ENCODE data around the gene MYO3B.
A peak's percentile ranks its signal among the peaks of the same experiment; 100 is the strongest.

MYO3B gene

DNA sequence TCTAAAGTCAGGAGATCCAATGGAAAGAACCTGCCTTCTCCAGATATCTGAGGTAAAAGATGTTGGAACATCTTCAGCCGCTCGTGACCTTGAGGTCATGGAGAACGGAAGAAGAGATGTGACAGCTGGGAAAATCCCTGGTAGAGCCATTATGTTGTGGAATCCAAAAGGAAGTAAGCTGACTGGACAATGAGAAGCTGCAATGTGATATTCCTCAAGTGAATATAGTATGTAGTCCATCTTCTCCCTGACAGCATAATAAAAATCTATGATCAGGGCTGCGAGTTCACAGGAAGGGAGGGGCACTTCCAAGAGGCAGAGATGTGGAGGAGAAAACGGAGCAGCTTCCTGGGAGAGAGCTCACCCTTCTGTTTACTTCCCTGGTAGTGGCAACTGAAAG lies 336.2 kb downstream of the MYO3B start:
- TF ChIP-seq, protein P1, sequence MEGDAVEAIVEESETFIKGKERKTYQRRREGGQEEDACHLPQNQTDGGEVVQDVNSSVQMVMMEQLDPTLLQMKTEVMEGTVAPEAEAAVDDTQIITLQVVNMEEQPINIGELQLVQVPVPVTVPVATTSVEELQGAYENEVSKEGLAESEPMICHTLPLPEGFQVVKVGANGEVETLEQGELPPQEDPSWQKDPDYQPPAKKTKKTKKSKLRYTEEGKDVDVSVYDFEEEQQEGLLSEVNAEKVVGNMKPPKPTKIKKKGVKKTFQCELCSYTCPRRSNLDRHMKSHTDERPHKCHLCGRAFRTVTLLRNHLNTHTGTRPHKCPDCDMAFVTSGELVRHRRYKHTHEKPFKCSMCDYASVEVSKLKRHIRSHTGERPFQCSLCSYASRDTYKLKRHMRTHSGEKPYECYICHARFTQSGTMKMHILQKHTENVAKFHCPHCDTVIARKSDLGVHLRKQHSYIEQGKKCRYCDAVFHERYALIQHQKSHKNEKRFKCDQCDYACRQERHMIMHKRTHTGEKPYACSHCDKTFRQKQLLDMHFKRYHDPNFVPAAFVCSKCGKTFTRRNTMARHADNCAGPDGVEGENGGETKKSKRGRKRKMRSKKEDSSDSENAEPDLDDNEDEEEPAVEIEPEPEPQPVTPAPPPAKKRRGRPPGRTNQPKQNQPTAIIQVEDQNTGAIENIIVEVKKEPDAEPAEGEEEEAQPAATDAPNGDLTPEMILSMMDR (IDR thresholded peaks at IDR 0.05; ENCODE audit: low read length, missing control alignments) = no peak

DNA sequence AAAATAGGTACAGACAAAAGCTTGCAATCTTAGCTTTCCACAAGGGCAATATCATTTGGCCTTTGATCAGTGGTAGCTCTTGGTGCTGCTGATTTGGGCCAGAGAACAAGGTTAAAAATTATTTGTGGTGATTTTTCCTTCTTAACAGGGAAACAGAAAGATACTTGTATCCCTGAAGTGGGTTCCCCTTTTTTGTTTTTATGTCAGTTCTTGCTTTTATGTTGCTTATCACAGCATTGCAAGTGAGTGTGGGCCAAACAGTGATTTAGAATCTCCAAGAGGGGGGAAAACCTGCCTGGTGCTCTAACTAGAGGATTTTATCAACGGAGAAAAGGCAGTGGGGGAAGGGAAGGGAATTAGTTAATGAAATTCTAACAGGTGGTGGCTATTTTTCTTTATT lies 339.6 kb downstream of the MYO3B start:
- TF ChIP-seq, protein P1 (IDR thresholded peaks at IDR 0.05; ENCODE audit: low read length, missing control alignments) = no peak
- no peak overlapping the region for H3K4me3 ChIP-seq (replicated peaks; ENCODE audit: low read depth, low read length)
- no peak for DNase-seq (ENCODE audit: low read depth)

More for the DNA sequence above, 336.2 kb downstream of the MYO3B start:
- H3K4me3 ChIP-seq (replicated peaks; ENCODE audit: low read depth, low read length) = no peak overlapping the region
- no peak for DNase-seq (ENCODE audit: low read depth)

DNA sequence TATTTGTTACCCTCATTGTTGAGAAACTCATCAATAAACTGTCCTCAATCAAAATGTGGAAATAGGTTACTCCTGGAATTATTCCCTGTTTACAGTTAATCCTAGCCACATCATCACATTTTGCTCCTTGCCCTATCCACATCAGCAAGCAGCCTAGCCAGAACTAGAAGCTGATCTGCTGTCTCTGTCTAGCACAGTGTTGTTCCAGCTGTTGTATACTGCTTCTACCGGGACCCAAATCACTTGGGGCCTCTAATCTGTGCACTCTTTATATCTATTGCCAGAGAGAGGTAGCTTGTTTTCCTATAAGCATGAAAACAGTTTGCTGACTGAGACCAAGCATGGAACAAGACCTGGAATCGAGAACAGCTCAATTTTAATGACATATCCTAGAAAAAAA lies 341.0 kb downstream of the MYO3B start:
- no peak overlapping the region for H3K4me3 ChIP-seq (replicated peaks; ENCODE audit: low read depth, low read length)
- DNase-seq (ENCODE audit: low read depth) = no peak
- TF ChIP-seq, protein P1 (IDR thresholded peaks at IDR 0.05; ENCODE audit: low read length, missing control alignments) = no peak

DNA sequence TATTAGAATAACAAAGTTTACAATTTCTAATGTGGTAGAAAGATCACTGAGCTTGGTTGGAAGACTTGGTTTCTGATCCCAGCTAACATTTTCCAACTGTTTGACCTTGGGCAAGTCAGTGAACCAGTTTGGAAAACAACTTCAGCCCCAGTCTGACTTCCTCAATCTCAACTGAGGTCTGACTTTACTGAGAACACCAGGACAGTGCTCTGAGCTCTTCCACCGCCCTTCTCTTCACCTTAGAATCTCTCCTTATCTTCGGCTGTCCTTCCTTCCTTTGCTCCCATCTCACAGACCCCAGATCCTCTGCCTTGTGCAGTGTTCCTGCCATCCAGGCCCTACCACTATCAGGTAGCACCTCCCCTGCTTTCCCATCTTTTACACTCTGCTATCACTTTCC lies 343.4 kb downstream of the MYO3B start:
- DNase-seq (ENCODE audit: low read depth) = no peak
- TF ChIP-seq, protein P1 (IDR thresholded peaks at IDR 0.05; ENCODE audit: low read length, missing control alignments) = no peak

DNA sequence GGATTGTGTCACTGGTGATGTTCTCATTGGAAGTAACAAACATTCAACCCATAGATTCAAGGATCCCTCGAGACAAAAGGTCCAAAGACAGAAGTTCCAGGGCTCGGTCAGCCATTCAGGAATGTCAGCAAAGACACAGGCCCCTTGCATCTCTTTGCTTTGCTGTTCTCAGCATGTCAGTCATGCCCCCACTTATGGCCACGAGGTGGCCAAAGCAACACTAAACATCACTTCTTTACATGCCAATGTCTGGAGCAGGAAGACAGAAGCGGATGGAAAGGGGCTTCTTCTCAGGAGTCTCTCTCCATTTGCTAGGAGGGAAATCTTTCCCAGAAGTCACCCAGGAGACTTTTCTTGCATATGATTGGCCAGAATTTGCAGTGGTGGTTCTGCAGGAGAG lies 345.6 kb downstream of the MYO3B start:
- DNase-seq (ENCODE audit: low read depth) = no peak
- TF ChIP-seq, protein P1 (IDR thresholded peaks at IDR 0.05; ENCODE audit: low read length, missing control alignments) = no peak
- H3K4me3 ChIP-seq (replicated peaks; ENCODE audit: low read depth, low read length) = no peak overlapping the region

More for the DNA sequence above, 343.4 kb downstream of the MYO3B start:
- no peak overlapping the region for H3K4me3 ChIP-seq (replicated peaks; ENCODE audit: low read depth, low read length)

DNA sequence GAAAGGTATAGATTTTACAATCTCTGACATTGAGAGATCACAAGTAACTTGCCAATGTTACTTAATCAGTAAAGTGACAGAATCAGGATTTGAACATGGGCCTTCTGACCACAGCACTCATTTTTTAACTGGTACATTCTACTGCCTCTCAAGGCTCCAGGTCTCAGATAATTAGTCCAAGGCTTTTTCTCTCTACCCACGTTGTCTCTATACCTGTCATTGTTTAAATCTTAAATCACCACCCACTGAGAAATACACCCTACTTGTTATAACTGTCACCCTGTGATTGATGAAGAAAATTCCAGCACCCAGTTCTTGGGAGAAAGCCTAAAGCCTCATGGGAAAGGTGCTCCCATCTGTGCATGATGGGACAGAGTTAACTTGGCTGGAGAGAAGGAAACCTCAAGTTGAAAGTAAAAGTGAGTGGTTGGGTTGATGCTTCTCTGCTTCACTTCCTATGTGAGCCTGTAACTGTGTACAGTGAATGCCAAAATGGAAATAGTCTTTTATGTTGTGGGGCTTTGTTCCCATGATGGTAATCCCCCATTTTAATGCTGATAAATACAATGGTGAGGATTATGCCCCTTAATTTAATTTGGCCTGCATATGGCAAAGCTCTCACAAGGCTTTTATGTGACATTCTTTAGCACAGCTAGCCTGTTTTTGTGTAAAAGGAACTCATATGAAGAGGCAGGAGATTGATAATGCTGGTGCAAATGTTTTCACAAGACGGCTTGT lies 347.1 kb downstream of the MYO3B start:
- TF ChIP-seq, protein P1 (IDR thresholded peaks at IDR 0.05; ENCODE audit: low read length, missing control alignments) = no peak
- no peak for DNase-seq (ENCODE audit: low read depth)
- no peak overlapping the region for H3K4me3 ChIP-seq (replicated peaks; ENCODE audit: low read depth, low read length)

DNA sequence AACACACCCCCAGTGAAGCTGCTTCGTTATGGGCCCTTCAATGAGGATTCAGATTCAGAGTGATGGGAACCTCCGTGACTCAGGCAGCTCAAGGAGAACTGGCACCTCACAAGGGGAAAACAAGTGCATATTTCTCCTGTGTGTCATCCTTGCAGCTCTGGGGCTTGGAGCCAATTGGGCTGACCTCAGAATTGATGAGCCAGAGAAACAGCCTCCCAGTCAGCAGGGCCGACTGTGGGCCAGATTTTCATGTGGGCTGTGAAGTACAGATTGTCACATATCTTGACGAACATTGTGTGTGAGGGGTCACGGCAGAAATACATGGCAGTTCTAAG lies 347.6 kb downstream of the MYO3B start:
- TF ChIP-seq, protein P1 (IDR thresholded peaks at IDR 0.05; ENCODE audit: low read length, missing control alignments) = no peak
- H3K4me3 ChIP-seq (replicated peaks; ENCODE audit: low read depth, low read length) = no peak overlapping the region
- DNase-seq (ENCODE audit: low read depth) = peak; percentile 93
